ENCODE results near the gene MX2.

The MX2 gene

GRCh38 chr21:41364308-41364707 lies 2.5 kb downstream of the MX2 start:
- DNase-seq (ENCODE audit: low spot score), result no peak

DNA sequence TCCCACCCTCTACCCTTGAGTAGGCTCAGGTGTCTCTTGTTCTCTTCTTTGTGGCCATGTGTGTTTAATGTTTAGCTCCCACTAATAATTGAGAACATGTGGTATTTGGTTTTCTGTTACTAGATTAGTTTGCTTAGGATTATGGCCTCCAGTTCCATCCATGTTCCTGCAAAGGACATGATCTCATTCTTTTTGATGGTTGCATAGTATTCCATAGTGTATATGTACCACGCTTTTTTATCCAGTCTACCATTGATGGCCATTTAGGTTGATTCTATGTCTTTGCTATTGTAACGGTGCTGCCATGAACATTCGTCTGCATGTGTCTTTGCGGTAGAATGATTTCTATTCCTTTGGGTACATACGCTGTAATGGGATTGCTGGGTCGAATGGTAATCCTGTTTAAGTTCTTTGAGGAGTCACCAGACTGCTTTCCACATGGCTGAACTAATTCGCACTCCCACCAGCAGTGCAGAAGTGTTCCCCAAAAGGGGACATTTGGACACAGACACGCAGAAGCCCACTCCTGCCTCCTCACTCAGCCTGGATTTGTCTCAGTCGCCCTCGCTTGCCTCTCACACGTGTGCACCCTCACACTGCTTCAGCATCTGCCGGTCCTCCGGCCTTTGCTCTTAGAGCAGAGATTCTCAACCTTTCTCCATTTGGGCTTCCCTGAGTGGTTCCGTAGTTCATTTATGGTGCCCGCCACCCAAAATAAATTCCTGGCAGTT lies 3.7 kb downstream of the MX2 start:
- DNase-seq (ENCODE audit: low spot score), result no peak

- DNase-seq (ENCODE audit: low spot score), result peak; percentile 63
These were observed 4.8 kb downstream of the MX2 start for GRCh38 chr21:41366522-41367151.

DNA sequence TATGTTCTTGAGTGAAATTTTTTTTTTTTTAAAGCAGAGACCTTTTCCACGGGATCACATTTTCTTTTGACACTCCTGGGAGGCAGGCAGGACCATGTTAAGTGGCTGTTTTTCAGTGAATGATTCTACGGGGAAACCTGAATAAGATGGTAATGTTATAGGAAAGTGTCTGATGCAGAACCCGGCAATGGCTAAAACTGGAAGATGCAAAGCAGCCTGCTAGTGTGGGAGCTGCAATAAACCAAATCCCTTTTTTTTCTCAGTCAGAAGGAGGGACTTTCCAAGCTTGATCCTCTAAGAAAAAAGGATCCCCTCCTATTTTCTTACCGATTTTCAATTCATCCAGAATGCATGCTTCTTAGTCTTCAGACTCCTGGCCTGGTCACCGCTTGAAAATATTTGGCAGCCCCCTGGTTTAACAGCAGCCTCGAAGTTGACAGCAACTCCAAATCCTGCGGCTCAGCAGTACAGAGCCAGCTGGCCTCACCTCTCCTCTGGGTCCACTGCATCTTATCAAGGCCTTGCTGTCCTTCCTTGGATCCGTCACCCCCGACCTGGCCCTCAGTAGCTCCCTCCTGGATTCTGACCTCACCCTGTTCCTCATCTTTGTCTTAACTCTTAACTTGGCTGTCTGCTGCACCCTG lies 5.6 kb downstream of the MX2 start:
- no peak for DNase-seq (ENCODE audit: low spot score)

DNA sequence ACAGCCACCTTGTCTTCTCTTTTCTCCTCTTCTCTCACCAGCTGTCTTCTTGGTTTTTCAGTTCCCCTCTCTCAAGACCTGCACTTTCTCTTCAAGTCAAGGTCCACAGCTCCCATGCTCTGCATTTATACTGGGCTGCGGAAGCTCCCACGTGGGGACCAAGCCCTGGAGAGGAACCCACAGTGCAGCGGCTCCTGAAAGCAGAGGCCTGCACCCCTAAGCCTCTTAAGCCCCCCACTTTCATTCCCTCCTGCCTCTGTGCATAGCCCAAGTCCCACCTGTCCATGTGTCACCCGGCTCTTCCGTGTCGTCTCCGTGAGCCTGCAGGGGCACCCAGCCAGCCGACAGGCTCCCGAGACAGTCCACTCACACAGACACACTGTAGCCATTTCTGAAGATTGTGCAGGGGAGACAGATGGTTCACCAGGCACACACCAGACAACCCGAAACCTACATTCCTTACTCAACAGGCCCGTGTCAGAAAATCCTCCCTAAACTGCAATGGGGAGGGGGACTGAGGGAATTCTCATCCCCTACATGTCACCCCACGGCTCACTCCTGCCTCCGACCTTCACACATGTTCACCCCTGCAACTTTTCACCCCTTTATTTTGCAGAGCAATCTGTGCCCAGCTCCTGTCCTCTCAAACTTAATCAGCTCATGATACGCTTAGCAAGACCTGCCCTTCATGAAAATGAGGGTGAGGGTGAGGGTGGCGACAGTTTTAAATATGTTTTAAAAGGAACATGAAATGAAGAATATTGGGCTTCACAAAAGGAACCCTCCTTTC lies 6.3 kb downstream of the MX2 start:
- DNase-seq (ENCODE audit: low spot score), result no peak

DNA sequence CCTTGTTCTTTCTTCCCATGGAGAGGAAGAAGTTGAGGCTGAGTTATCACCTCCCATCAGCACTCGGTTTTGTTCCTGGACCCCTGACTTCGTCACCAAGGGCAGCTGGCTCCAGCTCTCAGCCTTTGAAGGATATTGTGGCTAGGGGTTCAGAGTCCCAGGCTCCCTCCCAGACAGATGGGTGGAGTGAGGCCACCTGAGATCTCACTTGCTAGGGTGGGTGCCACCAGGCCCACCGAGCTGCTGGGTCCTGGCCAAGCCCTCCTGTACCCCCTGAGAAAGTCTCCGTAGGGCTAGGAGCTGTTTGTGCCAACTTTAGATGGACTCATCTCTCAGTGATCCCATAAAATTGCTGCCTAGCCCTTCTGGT lies 6.9 kb downstream of the MX2 start:
- DNase-seq (ENCODE audit: low spot score), result no peak

DNA sequence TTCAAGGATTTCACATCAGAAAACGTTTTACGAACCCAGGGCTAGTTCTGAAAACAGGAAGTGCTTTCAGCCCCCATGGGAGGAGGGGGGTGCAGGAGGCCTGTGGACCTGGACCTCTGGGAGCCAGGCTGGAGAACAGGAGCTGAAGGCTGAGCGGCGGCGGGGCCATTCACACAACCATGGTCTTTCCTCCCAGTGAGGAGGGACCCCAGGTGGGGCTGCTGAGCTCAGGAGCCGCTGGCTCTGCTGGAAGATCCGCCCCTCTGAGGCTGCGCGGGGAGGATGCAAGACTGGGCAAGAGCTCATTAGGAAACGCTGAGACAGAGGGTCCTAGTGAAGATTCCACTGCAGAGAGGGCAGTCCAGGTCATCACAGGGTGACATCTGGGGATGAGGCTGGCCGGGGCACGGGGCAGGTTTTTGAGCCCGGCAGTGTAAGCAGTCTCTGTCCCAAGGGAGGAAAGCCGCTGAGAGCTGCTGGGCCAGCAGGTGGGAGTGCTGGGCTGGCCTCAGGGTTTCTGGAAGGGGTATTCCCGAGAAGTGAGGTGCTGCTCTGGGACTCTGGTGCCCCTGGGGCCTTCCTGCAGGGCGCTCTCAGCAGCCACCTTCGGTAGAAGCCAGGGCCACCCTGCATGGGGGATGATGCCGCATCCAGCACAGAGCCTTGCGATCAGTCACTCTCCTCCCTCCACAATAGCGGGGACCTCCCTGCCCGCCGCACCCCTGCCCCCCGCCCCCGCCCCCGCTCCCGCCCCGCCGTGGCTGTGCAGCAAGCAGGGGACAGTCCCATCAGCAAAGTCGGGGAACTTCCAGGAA lies 7.5 kb downstream of the MX2 start:
- DNase-seq (ENCODE audit: low spot score), result no peak

- DNase-seq (ENCODE audit: low spot score), result no peak
These were observed 8.4 kb downstream of the MX2 start for GRCh38 chr21:41369920-41370839.

- DNase-seq (ENCODE audit: low spot score), result peak; percentile 43
These were observed 9.2 kb downstream of the MX2 start for GRCh38 chr21:41370840-41371684.

DNA sequence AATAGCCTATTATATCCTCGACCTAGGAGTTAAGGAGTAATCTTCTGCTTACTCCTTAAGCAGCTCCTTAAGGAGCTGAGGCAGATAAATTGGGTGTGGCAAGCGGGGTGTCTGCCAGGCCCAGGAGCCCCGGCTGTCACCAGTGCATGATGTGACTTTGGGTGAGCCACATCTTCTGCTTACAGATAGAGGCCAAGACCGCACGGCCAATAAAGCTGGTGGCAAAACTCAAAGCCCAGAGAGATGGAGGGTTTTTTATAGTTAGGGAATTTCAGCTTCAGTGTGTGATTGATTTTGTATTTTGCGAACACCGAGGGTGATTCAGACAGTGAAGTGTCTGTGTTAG lies 9.8 kb downstream of the MX2 start:
- DNase-seq (ENCODE audit: low spot score), result no peak

GRCh38 chr21:41373253-41373652 lies 11.4 kb downstream of the MX2 start:
- DNase-seq (ENCODE audit: low spot score), result no peak

- no peak for DNase-seq (ENCODE audit: low spot score)
These were observed 11.9 kb downstream of the MX2 start for GRCh38 chr21:41373763-41374162.

DNA sequence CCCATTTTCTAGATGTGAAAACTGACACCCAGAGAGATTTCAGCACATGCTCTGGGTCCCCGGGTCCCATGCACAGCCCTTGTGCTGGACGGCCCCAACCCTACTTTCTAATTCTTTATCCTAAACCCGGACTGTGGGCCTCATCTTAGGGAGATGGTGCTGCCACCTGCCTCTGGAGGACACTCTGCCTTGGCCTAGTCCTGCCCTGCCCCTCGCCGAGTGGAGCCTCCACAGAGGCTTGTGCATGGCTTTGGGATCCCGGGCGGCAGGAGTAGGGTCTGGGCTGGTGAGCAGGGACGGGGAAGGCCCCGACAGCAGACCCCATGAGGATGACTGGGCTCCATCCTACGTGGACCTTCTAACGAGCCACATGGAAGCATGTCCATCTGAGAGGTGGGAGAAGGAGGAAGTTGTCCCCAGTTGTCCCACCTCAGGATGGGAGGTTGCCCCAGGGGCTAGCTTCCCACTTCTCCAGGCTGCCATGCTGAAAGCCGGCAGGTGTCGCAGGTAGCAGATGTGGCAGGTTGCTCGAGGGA lies 12.4 kb downstream of the MX2 start:
- DNase-seq (ENCODE audit: low spot score), result no peak

- no peak for DNase-seq (ENCODE audit: low spot score)
These were observed 13.2 kb downstream of the MX2 start for GRCh38 chr21:41374867-41375533.

GRCh38 chr21:41375875-41376274 lies 14.0 kb downstream of the MX2 start:
- no peak for DNase-seq (ENCODE audit: low spot score)

DNA sequence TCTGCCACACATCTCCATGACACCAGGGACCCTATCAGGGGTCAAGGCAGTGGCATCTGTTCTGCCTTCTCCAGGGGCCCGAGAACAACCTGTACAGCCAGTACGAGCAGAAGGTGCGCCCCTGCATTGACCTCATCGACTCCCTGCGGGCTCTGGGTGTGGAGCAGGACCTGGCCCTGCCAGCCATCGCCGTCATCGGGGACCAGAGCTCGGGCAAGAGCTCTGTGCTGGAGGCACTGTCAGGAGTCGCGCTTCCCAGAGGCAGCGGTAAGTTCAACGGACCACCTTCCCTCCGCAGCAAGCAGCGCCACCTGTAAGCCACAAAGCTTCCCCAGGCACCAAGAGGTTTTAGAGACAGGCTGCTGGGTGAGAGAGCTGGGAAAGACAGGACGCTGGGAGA lies 15.9 kb downstream of the MX2 start:
- no peak for DNase-seq (ENCODE audit: low spot score)

- no peak for DNase-seq (ENCODE audit: low spot score)
These were observed 17.0 kb downstream of the MX2 start for GRCh38 chr21:41378849-41379248.

- no peak for DNase-seq (ENCODE audit: low spot score)
These were observed 18.1 kb downstream of the MX2 start for GRCh38 chr21:41379901-41380300.

- DNase-seq (ENCODE audit: low spot score), result no peak
These were observed 19.9 kb downstream of the MX2 start for GRCh38 chr21:41381731-41382130.

Data from AG08395 (cell line).